AG04449 (cell line): ENCODE results near the gene ARHGAP33.

ENCODE experiments used
- CTCF ChIA-PET: fragments of 350-600 bp; formaldehyde crosslinking; extraction: SDS; loops from one replicate; lab custom pipeline; 2021; ENCODE audit warnings: antibody characterized with exemption; lab: Yijun Ruan, JAX
- POLR2A ChIA-PET: fragments of 400-600, 350-600 bp; formaldehyde crosslinking; extraction: SDS; loops from one replicate; lab custom pipeline; 2020; ENCODE audit warnings: antibody characterized with exemption, inconsistent platforms; lab: Yijun Ruan, JAX
- DNase-seq: peaks from one replicate; pipeline ENCODE4 v3.0.0-alpha.2; 2010; ENCODE audit warnings: low read depth, low spot score
- H3K4me3 ChIP-seq: 2 replicates; pipeline ENCODE4 v1.5.1; 2011; ENCODE audit warnings: low read depth, mild to moderate bottlenecking, control low read depth, low read length
- TF ChIP-seq, protein P1 (sequence below): IDR thresholded peaks from one replicate; pipeline ENCODE4 v1.5.1; 2011; ENCODE audit warnings: mild to moderate bottlenecking, moderate library complexity, low read length, control low read depth, inconsistent platforms; ENCODE audit not compliant: insufficient read depth; ENCODE audit errors: missing control alignments

Gene ARHGAP33

DNA sequence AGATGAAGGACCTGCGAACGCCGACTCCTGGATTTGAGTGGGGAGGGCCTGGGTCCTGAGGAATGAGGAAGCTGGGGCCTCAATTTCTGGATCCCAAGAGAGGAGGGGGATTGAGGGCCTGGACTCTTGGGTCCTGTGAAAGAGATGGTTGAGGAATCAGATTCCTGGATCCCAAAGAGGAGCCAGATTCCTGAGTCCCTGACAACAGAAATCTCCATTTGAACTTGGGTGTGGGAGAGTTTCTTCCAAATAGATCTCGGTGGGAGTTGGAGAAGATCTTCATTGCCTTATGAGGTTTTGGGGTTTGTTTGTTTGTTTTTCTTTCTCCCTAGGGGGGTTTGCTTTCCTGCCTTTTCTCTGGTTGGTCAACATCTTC, 29.3 kb upstream of the ARHGAP33 start:
- CTCF ChIA-PET: interaction anchor here (1.0 to 1.6 kb wide), 4 partner anchors 11 to 73 kb away, joined by 3 to 6 read pairs (median 4); partner anchors contain the start of gene PROSER3
- TF ChIP-seq, protein P1, sequence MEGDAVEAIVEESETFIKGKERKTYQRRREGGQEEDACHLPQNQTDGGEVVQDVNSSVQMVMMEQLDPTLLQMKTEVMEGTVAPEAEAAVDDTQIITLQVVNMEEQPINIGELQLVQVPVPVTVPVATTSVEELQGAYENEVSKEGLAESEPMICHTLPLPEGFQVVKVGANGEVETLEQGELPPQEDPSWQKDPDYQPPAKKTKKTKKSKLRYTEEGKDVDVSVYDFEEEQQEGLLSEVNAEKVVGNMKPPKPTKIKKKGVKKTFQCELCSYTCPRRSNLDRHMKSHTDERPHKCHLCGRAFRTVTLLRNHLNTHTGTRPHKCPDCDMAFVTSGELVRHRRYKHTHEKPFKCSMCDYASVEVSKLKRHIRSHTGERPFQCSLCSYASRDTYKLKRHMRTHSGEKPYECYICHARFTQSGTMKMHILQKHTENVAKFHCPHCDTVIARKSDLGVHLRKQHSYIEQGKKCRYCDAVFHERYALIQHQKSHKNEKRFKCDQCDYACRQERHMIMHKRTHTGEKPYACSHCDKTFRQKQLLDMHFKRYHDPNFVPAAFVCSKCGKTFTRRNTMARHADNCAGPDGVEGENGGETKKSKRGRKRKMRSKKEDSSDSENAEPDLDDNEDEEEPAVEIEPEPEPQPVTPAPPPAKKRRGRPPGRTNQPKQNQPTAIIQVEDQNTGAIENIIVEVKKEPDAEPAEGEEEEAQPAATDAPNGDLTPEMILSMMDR: no peak
- no peak for DNase-seq
- POLR2A ChIA-PET: interaction anchor here (0.6 to 2.4 kb wide), 4 partner anchors 11 to 185 kb away, joined by 3 to 7 read pairs (median 4); partner anchors contain the start of gene HSPB6
- peak overlapping the region; percentile 84 for H3K4me3 ChIP-seq

DNA sequence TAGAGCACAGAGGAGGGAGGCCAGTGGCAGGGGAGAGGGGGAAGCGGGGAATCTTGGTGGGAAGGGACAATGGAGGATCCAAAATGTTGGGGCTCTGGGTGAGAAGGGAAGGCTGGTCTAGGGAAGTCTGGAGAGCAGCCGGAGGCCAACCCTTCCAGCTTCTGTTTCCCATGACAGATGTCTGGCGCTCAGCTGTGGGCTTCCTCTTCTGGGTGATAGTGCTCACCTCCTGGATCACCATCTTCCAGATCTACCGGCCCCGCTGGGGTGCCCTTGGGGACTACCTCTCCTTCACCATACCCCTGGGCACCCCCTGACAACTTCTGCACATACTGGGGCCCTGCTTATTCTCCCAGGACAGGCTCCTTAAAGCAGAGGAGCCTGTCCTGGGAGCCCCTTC, 28.8 kb upstream of the ARHGAP33 start:
- peak overlapping the region; percentile 84 for H3K4me3 ChIP-seq
- ChIA-PET POLR2A (no interaction called here), CTCF (interaction anchor here (1.5 to 1.6 kb wide), 2 partner anchors 11 to 47 kb away, joined by 3 to 4 read pairs; partner anchors contain the start of gene PROSER3)

DNA sequence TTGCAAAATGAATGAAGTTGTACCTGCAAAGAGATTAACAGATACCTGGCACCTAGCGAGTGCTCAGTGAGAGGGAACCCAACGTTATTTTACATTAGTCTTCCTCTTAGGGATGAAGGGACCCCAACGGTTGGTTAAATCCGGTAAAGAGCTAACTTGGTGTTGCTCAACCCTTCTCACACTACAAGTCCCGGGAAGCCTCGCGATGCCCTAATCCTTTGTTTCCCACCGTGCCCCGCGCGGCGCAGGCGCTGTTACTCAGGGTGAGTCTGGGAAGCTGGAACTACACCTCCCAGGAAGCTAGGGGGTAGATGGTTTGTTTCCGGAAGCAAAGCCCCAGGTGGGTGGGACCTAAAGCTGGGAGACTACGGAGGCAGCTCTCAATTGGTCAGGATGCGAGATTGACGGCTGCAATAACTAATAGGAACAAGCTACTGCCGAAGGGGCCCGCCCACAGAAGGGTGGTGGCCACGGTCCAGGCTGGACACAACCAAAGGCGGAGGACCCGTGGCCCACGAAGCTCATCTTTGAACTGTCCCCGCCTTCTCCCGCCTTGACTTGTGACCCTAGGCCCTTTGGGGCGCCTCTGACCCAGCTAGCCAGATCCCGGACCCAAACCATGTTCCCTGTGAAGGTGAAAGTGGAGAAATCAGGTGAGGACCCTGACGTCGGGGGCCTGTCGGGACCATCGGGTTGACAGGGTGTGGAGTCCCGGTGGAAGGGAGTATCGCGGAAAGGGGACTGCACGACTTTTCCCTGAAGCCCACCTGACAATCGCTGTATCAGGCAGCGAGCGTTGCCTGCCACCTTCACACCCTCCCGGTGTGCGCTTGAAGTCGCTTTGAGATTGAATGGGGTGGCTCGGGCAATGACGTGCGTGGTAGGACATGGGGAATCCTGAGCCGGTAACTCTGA, 27.0 kb upstream of the ARHGAP33 start, which contains the start of gene LIN37:
LIN37 (plus strand) TSS at position 471 of the 915 bp plus-strand sequence; CDS start at position 620, 149 bp downstream.
- POLR2A ChIA-PET: interaction anchor here (0.8 to 1.3 kb wide), 6 partner anchors 8 to 100 kb away, joined by 3 to 14 read pairs (median 4); partner anchors contain the start of genes COX6B1, HSPB6 and PROSER3
- TF ChIP-seq, protein P1: no peak
- CTCF ChIA-PET: interaction anchor here (0.8 to 1.6 kb wide), 5 partner anchors 8 to 183 kb away, joined by 3 to 5 read pairs (median 3); no protein-coding TSS in a partner anchor
- DNase-seq: peak; percentile 98
- H3K4me3 ChIP-seq: peak within 1 kb of the TSS; percentile 100

More for the DNA sequence above, 28.8 kb upstream of the ARHGAP33 start:
- no peak for DNase-seq
- TF ChIP-seq, protein P1: no peak

DNA sequence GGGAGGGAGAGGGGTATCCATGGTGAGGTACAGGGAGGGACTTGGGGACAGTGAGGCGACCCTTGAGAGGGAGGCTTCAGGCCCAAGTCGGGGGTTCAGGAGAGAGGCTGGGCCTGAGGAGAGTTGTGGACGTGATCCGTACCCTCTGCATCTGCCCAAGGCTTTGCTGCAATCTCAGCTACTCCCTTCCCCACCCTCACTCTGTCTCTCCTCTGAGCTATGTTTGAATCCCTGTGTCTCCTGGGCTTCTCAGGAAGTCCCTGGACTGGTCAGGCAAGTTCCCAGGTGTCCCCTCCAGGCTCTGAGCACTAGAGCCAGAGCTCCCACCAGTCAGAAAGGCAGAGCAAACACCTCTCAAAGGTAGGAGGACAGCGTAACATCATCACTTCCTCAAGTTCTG, 25.2 kb upstream of the ARHGAP33 start:
- POLR2A ChIA-PET: no interaction called here
- no peak for DNase-seq
- no peak overlapping the region for H3K4me3 ChIP-seq
- CTCF ChIA-PET: interaction anchor here (1.0 kb wide), 1 partner anchor 10 kb away, joined by 3 read pairs; no protein-coding TSS in a partner anchor
- TF ChIP-seq, protein P1: no peak

DNA sequence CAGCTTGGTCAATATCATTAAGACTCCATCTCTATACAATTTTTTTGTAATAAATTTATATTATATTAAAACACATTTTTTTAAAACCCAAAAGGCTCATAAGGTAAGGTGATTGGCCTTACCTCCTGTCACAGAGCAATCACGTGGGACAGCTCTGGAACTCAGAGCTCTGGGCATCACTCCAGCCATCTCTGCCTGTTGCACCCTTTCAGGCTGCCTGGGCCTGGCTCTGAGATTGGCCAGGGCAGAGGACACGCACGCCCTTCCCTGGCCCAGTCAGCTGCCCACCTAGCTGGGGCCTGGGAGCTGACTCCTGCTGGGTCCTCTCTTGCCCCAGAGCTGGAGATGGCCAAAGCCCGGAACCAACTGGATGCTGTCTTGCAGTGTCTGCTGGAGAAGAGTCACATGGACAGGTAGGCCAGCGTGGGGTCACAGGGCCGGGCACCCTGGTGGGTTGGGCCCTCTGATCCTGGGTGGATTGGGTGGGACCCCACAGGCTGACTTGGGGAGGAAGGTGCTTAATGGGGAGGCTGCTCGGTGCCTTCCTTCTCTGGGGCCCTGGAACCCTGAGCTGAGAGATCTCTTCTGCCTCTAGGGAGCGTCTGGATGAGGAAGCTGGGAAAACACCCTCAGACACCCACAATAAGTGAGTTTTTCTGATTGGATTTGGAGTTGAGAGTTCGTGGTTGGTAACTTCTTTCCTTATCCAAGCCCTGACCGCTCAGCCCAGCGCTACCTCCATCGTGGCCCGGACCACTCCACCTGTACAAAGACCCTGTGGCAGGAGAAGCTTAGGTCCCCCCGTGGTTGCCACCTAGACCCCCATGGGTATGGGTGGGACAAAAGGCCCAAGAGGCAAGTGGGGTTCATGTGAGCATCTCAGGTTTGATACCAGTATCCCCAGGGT, 23.3 kb upstream of the ARHGAP33 start:
- H3K4me3 ChIP-seq: no peak overlapping the region
- POLR2A ChIA-PET: no interaction called here
- TF ChIP-seq, protein P1: no peak
- CTCF ChIA-PET: no interaction called here
- DNase-seq: no peak
